Right atrium auricular region (tissue), 2 donors: ENCODE measurements around the gene RABGGTA. TPM values are rescaled to one million over a fixed set of nuclear protein-coding genes. Genes with fewer than 3 reads are reported as not detected.

Experiments used
- DNase-seq: peaks from one replicate; pipeline ENCODE4 v3.0.0-alpha.2; 2019; ENCODE audit warnings: low spot score
- H3K27ac ChIP-seq, 2 donors: fragments of 200-600 bp; sonication (generic); 1 replicate in 1 of 2; 2 replicates in 1 of 2; pipeline ENCODE4 v1.5.1; 2016 to 2019
- H3K27me3 ChIP-seq, 2 donors: fragments of 200-600 bp; sonication (generic); one replicate each; pipeline versions ENCODE4 v1.5.1 to v1.6.0; 2017 to 2019
- H3K36me3 ChIP-seq: fragments of 200-600 bp; sonication (generic); one replicate; pipeline ENCODE4 v1.5.1; 2016
- H3K4me1 ChIP-seq, 2 donors: fragments of 200-600 bp; sonication (generic); one replicate each; pipeline versions ENCODE4 v1.5.1 to v1.6.0; 2017 to 2019
- H3K4me3 ChIP-seq, 2 donors: fragments of 200-600 bp; sonication (generic); 1 replicate in 1 of 2; 2 replicates in 1 of 2; pipeline ENCODE4 v1.5.1; 2017 to 2019; ENCODE audit warnings: mild to moderate bottlenecking in 1 of 2, moderate library complexity in 1 of 2
- H3K9me3 ChIP-seq, 2 donors: fragments of 200-600 bp; sonication (generic); one replicate each; pipeline ENCODE4 v1.5.1; 2019
- total RNA-seq, 2 donors: library from RNA; depleted of rRNA; stranded (reverse); fragments of >200 nt; gene quantifications; one replicate each; pipeline ENCODE4 v1.1.0, GENCODE V29; 2016
- TF ChIP-seq, protein P1 (sequence below), 2 donors: fragments of 200-600 bp; sonication (generic); IDR thresholded peaks; one replicate each; pipeline ENCODE4 v1.5.1; 2019; ENCODE audit warnings: antibody characterized with exemption in 2 of 2

The RABGGTA gene
- total RNA-seq, 2 donors from 2014 or later: 21.3 to 22.2 TPM

DNA sequence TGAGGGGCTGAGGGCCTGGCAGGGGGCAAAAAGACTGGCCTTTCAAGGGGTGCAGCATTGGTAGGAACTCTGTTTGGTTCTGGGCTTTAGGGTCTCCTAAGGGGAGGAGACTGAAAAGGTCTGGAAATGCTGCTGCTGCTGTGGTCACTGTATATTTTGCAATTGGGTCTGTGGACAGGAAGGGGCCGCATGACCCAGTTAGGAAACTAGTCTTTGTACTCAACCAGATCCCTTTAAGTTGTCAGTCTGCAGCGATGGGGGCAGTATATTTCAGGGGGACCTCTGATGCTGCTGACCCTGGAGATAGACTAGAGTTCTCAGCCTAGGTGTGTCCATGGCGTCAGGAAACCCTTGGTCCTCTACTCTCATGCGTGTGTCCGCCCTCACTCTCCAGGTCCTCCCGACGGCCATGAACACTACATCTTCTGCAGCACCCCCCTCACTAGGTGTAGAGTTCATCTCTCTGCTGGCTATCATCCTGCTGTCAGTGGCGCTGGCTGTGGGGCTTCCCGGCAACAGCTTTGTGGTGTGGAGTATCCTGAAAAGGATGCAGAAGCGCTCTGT lies 43.9 kb upstream of the RABGGTA start:
- H3K36me3 ChIP-seq: no peaks in the 10 kb centered on the region
- no peak overlapping the region for H3K4me3 ChIP-seq
- H3K9me3 ChIP-seq: no peaks in the 10 kb centered on the region
- no peaks in the 10 kb centered on the region for H3K27me3 ChIP-seq
- H3K4me1 ChIP-seq: peaks cover 0 to 66% of the 10 kb centered on the region in 2 donors
- H3K27ac ChIP-seq: peak overlapping the region; percentile 17 to 48
- TF ChIP-seq, protein P1, sequence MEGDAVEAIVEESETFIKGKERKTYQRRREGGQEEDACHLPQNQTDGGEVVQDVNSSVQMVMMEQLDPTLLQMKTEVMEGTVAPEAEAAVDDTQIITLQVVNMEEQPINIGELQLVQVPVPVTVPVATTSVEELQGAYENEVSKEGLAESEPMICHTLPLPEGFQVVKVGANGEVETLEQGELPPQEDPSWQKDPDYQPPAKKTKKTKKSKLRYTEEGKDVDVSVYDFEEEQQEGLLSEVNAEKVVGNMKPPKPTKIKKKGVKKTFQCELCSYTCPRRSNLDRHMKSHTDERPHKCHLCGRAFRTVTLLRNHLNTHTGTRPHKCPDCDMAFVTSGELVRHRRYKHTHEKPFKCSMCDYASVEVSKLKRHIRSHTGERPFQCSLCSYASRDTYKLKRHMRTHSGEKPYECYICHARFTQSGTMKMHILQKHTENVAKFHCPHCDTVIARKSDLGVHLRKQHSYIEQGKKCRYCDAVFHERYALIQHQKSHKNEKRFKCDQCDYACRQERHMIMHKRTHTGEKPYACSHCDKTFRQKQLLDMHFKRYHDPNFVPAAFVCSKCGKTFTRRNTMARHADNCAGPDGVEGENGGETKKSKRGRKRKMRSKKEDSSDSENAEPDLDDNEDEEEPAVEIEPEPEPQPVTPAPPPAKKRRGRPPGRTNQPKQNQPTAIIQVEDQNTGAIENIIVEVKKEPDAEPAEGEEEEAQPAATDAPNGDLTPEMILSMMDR (IDR thresholded peaks at IDR 0.05): no peak
- DNase-seq: no peak

DNA sequence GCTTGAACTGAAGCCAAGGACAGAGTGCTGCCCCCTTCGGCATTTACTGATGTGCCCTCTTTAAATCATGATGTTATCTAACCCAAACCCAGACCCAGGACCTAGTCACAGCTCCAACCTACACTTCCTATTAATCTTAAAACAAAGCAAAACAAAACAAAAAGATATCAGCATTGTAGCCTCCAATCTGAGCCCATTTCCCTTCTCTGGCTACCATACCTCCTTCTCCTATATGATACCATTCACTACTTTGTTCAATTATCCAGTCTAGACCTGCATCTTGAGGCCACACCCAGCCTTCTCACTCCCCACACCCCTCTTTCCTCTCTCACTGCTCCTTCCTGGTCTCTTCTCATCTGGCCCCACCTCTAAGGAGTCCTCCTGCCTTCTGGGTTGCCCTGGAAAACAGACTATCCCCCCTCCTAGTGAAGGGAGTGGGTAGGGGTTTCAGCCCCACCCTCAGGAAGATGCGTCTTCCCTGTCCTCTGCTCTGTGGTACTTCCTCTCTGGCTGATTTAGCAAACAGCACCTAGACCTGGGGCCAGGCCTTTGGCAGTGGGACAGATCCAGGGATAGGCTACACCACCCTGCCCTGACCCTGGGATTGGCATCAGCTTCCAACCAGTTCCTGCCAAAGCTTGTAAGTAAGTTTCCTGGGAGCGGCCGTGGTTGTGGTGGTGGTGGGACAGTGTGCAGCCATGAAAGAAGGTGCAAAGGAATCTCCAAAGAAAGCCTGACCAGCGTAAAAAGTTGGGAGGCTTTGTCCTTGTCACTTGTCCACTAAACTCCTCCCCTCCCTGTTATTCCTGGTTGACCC lies 43.2 kb upstream of the RABGGTA start:
- no peaks in the 10 kb centered on the region for H3K36me3 ChIP-seq
- no peak for DNase-seq
- H3K9me3 ChIP-seq: no peaks in the 10 kb centered on the region
- TF ChIP-seq, protein P1 (IDR thresholded peaks at IDR 0.05): no peak
- H3K27ac ChIP-seq: peak overlapping the region in 1 of 2 donors; percentile 26
- H3K27me3 ChIP-seq: no peaks in the 10 kb centered on the region
- no peak overlapping the region for H3K4me3 ChIP-seq
- peaks cover 0 to 73% of the 10 kb centered on the region in 2 donors for H3K4me1 ChIP-seq

DNA sequence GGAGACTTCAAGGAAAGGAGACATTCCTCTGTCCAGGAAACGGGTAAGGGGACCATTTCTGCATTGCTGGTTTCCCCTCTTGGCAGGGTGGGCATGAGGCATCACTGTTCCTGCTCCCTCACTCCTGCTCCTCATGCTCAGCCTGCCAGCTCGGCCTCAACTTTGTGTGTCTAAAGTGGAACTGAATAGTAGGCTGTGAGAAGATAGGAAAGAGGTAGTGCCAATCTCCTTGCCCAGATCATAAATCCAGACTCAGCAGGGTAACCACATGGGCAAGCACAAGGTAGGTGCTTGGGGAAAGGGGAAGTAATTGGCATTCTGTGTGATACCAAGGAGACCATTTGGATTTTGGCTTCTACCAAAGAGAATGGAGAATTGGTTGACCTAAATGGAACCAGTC lies 42.5 kb upstream of the RABGGTA start:
- TF ChIP-seq, protein P1 (IDR thresholded peaks at IDR 0.05): no peak
- Histone ChIP-seq H3K9me3 (no peaks in the 10 kb centered on the region), H3K36me3 (no peaks in the 10 kb centered on the region), H3K27me3 (no peaks in the 10 kb centered on the region), H3K27ac (peak overlapping the region in 1 of 2 donors; percentile 26), H3K4me1 (peaks cover 0 to 75% of the 10 kb centered on the region in 2 donors), H3K4me3 (no peak overlapping the region)
- no peak for DNase-seq

DNA sequence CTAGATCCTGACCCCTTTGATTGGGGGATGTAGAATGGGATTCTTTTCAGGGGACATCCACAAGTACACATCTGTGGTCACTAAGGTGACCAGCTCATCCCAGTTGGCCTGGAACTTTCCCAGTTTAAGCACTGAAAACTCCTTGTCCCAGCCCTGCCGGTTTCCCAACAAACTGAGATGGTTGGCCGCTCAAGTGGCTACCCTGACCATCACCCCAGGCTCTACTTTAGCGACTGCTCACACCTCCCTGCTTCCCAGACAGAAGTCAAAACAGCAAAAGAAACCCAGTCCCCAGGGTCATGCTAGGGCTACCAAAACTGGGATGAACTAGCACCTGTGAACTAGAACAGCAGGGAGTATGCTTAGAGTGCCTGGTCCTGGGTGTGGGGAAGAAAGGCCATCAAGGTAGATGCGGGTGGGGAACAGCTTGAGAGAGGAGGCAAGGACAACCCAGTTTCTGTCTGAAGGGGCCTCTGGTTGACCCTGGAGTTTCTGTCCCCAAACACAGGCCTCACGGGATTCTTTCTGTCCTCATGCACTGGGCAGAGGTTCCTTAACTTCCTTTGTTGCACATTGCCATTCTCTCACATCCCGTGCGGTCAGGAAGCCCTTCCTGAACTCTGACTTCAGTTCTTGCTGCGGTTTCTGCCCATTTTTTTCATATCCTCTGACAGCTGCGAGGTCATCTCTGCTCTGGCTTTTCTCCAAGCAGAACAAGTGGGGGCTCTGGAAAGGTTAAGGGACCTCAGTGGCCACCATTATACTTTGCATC lies 41.5 kb upstream of the RABGGTA start:
- Histone ChIP-seq H3K27ac (peak overlapping the region; percentile 75 to 86), H3K27me3 (no peaks in the 10 kb centered on the region), H3K36me3 (no peaks in the 10 kb centered on the region), H3K9me3 (no peaks in the 10 kb centered on the region), H3K4me3 (no peak overlapping the region), H3K4me1 (peaks cover 0 to 76% of the 10 kb centered on the region in 2 donors)
- no peak for DNase-seq
- TF ChIP-seq, protein P1 (IDR thresholded peaks at IDR 0.05): no peak

DNA sequence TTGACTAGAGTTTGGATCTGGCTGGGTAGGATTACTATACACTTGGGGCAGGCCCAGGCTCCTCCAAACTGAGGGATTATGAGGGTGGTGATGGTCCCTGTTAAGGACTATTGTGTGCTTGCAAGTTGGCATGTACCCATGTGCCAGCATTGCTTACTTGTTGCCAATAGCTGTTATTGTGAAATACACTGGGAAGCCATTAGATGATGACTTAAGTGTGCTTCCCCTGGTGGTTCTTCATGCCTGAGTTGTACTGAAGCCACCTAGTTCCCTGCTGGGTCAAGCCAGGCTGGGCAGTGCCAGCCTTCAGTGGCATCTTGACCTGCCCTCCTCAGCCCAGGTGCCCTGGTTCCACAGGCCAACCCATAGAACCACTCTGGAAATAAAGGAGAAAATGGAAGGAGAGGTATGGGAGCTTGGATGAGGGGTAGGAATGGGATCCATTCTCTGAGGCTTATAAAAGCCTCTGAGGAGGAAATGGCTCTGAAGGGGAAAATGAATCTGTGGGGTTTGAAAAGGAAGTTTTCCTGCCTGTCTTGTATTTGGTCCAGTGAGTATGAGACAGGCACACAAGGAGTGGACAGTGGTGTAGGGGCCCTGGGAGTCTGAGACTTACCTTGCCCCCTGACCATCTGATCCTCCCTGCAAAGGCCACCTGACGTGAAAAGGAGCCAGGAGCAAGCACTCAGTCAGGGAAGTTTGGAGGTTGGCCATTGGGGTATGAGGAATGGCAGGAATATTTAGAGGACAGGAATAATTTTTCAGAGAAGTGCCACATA lies 40.6 kb upstream of the RABGGTA start:
- Histone ChIP-seq H3K9me3 (no peaks in the 10 kb centered on the region), H3K27ac (peak overlapping the region; percentile 75 to 86), H3K4me3 (peak overlapping the region in 1 of 2 donors; percentile 64), H3K36me3 (peaks cover 3% of the 10 kb centered on the region), H3K4me1 (peaks cover 0 to 75% of the 10 kb centered on the region in 2 donors), H3K27me3 (no peaks in the 10 kb centered on the region)
- no peak for DNase-seq
- TF ChIP-seq, protein P1 (IDR thresholded peaks at IDR 0.05): no peak
